IPS-20b (cell line): ENCODE data around the gene AKAP9.
"Not testable (repeated sequence)": the region's sequence is repeated elsewhere in the genome, so short reads cannot be mapped to it uniquely, and the experiment has no call there.

Experiments used
- H3K27ac ChIP-seq: one replicate; pipeline ENCODE4 v1.5.1; 2013; ENCODE audit warnings: low read length
- H3K27me3 ChIP-seq: 2 replicates; pipeline ENCODE4 v1.6.1; 2013; ENCODE audit warnings: mild to moderate bottlenecking, low read length, inconsistent platforms; ENCODE audit not compliant: insufficient read depth
- H3K36me3 ChIP-seq: 2 replicates; pipeline ENCODE4 v1.6.1; 2013; ENCODE audit warnings: low read depth, mild to moderate bottlenecking, inconsistent platforms, low read length, moderate library complexity; ENCODE audit not compliant: insufficient read depth
- H3K4me1 ChIP-seq: 2 replicates; pipeline ENCODE4 v1.6.1; 2013; ENCODE audit warnings: mild to moderate bottlenecking, control low read depth, inconsistent platforms, low read length, moderate library complexity; ENCODE audit not compliant: insufficient read depth
- H3K4me3 ChIP-seq: 2 replicates; pipeline ENCODE4 v1.5.1; 2013; ENCODE audit warnings: mild to moderate bottlenecking, low read length, inconsistent platforms
- H3K9ac ChIP-seq: 2 replicates; pipeline ENCODE4 v1.6.1; 2013; ENCODE audit warnings: low read depth, mild to moderate bottlenecking, inconsistent platforms, low read length, moderate library complexity
- H3K9me3 ChIP-seq: 2 replicates; pipeline ENCODE4 v1.6.1; 2013; ENCODE audit warnings: mild to moderate bottlenecking, low read depth, low read length, inconsistent platforms; ENCODE audit not compliant: insufficient read depth

AKAP9 gene

GRCh38 chr7:92072121-92072520 is 131.5 kb downstream of the AKAP9 start:
- H3K9me3 ChIP-seq = no peaks in the 10 kb centered on the region
- no peak overlapping the region for H3K4me3 ChIP-seq
- H3K27me3 ChIP-seq = no peaks in the 10 kb centered on the region
- no peak overlapping the region for H3K9ac ChIP-seq
- no peak overlapping the region for H3K27ac ChIP-seq
- peaks cover 23% of the 10 kb centered on the region; the same call in 1 of the 2 replicates for H3K36me3 ChIP-seq
- H3K4me1 ChIP-seq = no peaks in the 10 kb centered on the region

- H3K36me3 ChIP-seq = peaks cover 23% of the 10 kb centered on the region
- H3K4me1 ChIP-seq = no peaks in the 10 kb centered on the region
- H3K4me3 ChIP-seq = no peak overlapping the region
- H3K27ac ChIP-seq = no peak overlapping the region
- H3K27me3 ChIP-seq = no peaks in the 10 kb centered on the region
- H3K9me3 ChIP-seq = no peaks in the 10 kb centered on the region
- no peak overlapping the region for H3K9ac ChIP-seq
These were observed 132.0 kb downstream of the AKAP9 start for GRCh38 chr7:92072708-92073107.

- Histone ChIP-seq H3K9me3 (no peaks in the 10 kb centered on the region), H3K27me3 (no peaks in the 10 kb centered on the region), H3K9ac (no peak overlapping the region), H3K36me3 (peaks cover 25% of the 10 kb centered on the region), H3K27ac (no peak overlapping the region), H3K4me3 (no peak overlapping the region), H3K4me1 (no peaks in the 10 kb centered on the region)
These were observed 134.9 kb downstream of the AKAP9 start for GRCh38 chr7:92075455-92076158.

GRCh38 chr7:92076509-92076908 is 135.8 kb downstream of the AKAP9 start:
- Histone ChIP-seq H3K9ac (no peak overlapping the region), H3K9me3 (no peaks in the 10 kb centered on the region), H3K36me3 (peaks cover 17% of the 10 kb centered on the region), H3K27ac (no peak overlapping the region), H3K27me3 (no peaks in the 10 kb centered on the region), H3K4me1 (no peaks in the 10 kb centered on the region), H3K4me3 (no peak overlapping the region)

GRCh38 chr7:92083922-92084321 is 143.3 kb downstream of the AKAP9 start:
- peaks cover 68% of the 10 kb centered on the region for H3K36me3 ChIP-seq
- not testable (repeated sequence) for H3K27ac ChIP-seq

GRCh38 chr7:92088266-92088665 is 147.6 kb downstream of the AKAP9 start:
- no peak overlapping the region for H3K27ac ChIP-seq
- H3K9ac ChIP-seq = no peak overlapping the region
- H3K9me3 ChIP-seq = no peaks in the 10 kb centered on the region
- H3K4me1 ChIP-seq = no peaks in the 10 kb centered on the region
- H3K27me3 ChIP-seq = no peaks in the 10 kb centered on the region
- H3K4me3 ChIP-seq = no peak overlapping the region
- peaks cover 80% of the 10 kb centered on the region for H3K36me3 ChIP-seq

More at GRCh38 chr7:92083922-92084321, 143.3 kb downstream of the AKAP9 start:
- H3K9me3 ChIP-seq, H3K27me3 ChIP-seq, H3K9ac ChIP-seq, H3K4me3 ChIP-seq, H3K4me1 ChIP-seq: not testable (repeated sequence)

- Histone ChIP-seq H3K9ac (no peak overlapping the region), H3K9me3 (no peaks in the 10 kb centered on the region), H3K4me3 (no peak overlapping the region), H3K4me1 (no peaks in the 10 kb centered on the region), H3K36me3 (peaks cover 70% of the 10 kb centered on the region), H3K27ac (no peak overlapping the region), H3K27me3 (no peaks in the 10 kb centered on the region)
These were observed 151.5 kb downstream of the AKAP9 start for GRCh38 chr7:92092210-92092609.

- no peaks in the 10 kb centered on the region for H3K4me1 ChIP-seq
- H3K36me3 ChIP-seq = peaks cover 75% of the 10 kb centered on the region
- H3K27me3 ChIP-seq = no peaks in the 10 kb centered on the region
- H3K27ac ChIP-seq = no peak overlapping the region
- H3K9ac ChIP-seq = no peak overlapping the region
- no peak overlapping the region for H3K4me3 ChIP-seq
- H3K9me3 ChIP-seq = no peaks in the 10 kb centered on the region
These were observed 154.7 kb downstream of the AKAP9 start for GRCh38 chr7:92095380-92095779.

- H3K27ac ChIP-seq = no peak overlapping the region
- no peaks in the 10 kb centered on the region for H3K9me3 ChIP-seq
- H3K36me3 ChIP-seq = peaks cover 66% of the 10 kb centered on the region
- no peaks in the 10 kb centered on the region for H3K27me3 ChIP-seq
- H3K9ac ChIP-seq = no peak overlapping the region
- no peaks in the 10 kb centered on the region for H3K4me1 ChIP-seq
- H3K4me3 ChIP-seq = no peak overlapping the region
These were observed 159.9 kb downstream of the AKAP9 start for GRCh38 chr7:92100534-92100933.

- H3K27ac ChIP-seq, H3K9me3 ChIP-seq, H3K4me1 ChIP-seq, H3K4me3 ChIP-seq, H3K27me3 ChIP-seq, H3K9ac ChIP-seq: not testable (repeated sequence)
- peaks cover 55% of the 10 kb centered on the region for H3K36me3 ChIP-seq
These were observed 162.2 kb downstream of the AKAP9 start for GRCh38 chr7:92102862-92103261.

- H3K9me3 ChIP-seq = no peaks in the 10 kb centered on the region
- H3K36me3 ChIP-seq = peaks cover 54% of the 10 kb centered on the region
- H3K27me3 ChIP-seq = no peaks in the 10 kb centered on the region
- H3K4me1 ChIP-seq = no peaks in the 10 kb centered on the region
- H3K9ac ChIP-seq = no peak overlapping the region
- H3K4me3 ChIP-seq = no peak overlapping the region
- no peak overlapping the region for H3K27ac ChIP-seq
These were observed 168.2 kb downstream of the AKAP9 start for GRCh38 chr7:92108821-92109220.

GRCh38 chr7:92110857-92111256 is 170.2 kb downstream of the AKAP9 start:
- peaks cover 70% of the 10 kb centered on the region for H3K36me3 ChIP-seq
- no peaks in the 10 kb centered on the region for H3K27me3 ChIP-seq
- H3K9me3 ChIP-seq = no peaks in the 10 kb centered on the region
- H3K27ac ChIP-seq = no peak overlapping the region
- no peak overlapping the region for H3K4me3 ChIP-seq
- H3K4me1 ChIP-seq = no peaks in the 10 kb centered on the region
- H3K9ac ChIP-seq = no peak overlapping the region
